Measurements from ENCODE around the gene ARHGAP27. TPM values are rescaled to one million over a fixed set of nuclear protein-coding genes. Genes with fewer than 3 reads are reported as not detected.

The ARHGAP27 gene
- total RNA-seq, 1 experiment from 2014 or later: 61.4 TPM

DNA sequence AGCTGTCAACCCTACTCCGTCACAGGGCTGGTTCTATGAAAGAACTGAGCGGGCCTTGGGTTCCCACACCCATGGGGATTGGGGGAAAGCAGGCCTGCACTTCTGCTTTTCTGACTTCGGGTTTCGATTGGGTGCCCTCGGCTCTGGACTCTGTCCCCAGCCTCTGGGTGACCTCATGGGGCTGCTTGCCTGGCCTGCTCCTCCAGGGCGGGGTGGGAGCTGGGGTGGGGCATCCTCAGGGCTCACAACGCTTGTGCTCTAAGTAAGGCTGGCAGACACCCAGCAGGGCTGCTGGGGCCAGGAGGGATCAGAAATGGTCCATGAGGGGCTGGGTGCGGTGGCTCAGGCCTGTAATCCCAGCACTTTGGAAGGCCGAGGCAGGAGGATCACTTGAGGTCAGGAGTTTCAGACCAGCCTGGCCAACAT is 19.2 kb downstream of the ARHGAP27 start:
- BruUV-seq (replicated peaks): no TSS peak
- no peaks in the 10 kb centered on the region for H3K27me3 ChIP-seq (ENCODE audit: insufficient read depth, low read depth)
- DNase-seq: no peak

DNA sequence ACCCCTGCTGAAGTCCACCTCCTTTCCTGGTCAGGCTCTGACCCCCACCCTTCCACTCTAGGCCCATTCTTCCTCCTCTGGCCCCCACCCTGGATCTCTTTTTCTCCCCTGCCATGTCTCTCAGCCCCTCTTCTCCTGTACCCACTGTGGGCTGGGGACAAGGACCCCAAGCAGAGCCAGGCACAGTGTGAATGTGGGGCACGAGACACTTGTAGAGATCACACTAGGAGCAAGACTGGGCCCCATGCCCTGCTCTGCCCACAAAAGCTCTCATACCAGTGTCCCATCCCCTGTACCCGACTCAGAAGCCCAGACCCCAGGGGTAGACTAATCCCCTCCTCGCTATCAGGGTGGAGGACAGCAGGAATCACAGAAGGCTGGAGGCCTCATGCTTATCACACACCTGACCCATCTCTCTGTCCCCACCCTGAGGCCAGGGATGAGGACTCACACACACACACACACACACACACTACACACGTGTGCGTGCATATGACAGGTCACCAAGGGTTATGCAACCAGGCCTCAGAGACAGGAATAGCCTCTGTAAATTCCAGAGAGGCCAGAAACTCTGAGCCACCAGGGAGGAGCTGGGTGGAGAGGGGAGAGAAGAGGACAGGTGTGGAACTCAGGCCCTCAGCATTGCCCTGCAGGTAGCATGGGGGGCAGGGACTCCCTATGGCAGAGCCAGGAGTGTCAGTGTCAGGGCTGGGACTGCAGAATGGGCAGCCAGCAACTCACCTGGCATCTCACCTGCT is 21.1 kb downstream of the ARHGAP27 start:
- POLR2A ChIA-PET (ENCODE audit: unreplicated experiment): no interaction called here
- no TSS peak for BruUV-seq (replicated peaks)
- Histone ChIP-seq H3K9me3 (ENCODE audit: insufficient read depth, low read depth) (no peaks in the 10 kb centered on the region), H3F3A (ENCODE audit: insufficient read depth, low read depth) (peaks cover 25% of the 10 kb centered on the region; the same call in 1 of the 2 replicates), H4K20me1 (ENCODE audit: insufficient read depth) (peaks cover 92% of the 10 kb centered on the region), H3K4me2 (no peak overlapping the region), H3K4me3 (no peak overlapping the region), H2AFZ (no peak overlapping the region), H3K4me1 (replicated peaks; ENCODE audit: insufficient read depth) (no peaks in the 10 kb centered on the region), H3K36me3 (ENCODE audit: low read depth) (0 out of 2 replicates have a peak, but pooled peaks cover 14% of the 10 kb centered on the region), H3K9me2 (ENCODE audit: insufficient read depth) (no peaks in the 10 kb centered on the region), H3K79me2 (ENCODE audit: low read depth) (peaks cover 91% of the 10 kb centered on the region), H3K27ac (no peak overlapping the region), H3K27me3 (ENCODE audit: insufficient read depth, low read depth) (no peaks in the 10 kb centered on the region)
- DNase-seq: no peak
- intact Hi-C loops (cut with micrococcal nuclease; ENCODE audit: unreplicated experiment): no loop called here
- CTCF ChIA-PET: no interaction called here
- TF ChIP-seq, protein P1, sequence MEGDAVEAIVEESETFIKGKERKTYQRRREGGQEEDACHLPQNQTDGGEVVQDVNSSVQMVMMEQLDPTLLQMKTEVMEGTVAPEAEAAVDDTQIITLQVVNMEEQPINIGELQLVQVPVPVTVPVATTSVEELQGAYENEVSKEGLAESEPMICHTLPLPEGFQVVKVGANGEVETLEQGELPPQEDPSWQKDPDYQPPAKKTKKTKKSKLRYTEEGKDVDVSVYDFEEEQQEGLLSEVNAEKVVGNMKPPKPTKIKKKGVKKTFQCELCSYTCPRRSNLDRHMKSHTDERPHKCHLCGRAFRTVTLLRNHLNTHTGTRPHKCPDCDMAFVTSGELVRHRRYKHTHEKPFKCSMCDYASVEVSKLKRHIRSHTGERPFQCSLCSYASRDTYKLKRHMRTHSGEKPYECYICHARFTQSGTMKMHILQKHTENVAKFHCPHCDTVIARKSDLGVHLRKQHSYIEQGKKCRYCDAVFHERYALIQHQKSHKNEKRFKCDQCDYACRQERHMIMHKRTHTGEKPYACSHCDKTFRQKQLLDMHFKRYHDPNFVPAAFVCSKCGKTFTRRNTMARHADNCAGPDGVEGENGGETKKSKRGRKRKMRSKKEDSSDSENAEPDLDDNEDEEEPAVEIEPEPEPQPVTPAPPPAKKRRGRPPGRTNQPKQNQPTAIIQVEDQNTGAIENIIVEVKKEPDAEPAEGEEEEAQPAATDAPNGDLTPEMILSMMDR (conservative IDR thresholded peaks at IDR 0.05): no peak
- TF ChIP-seq EZH2 (IDR thresholded peaks at IDR 0.05; ENCODE audit: low read depth): no peak

More for the DNA sequence above, 19.2 kb downstream of the ARHGAP27 start:
- H3K36me3 ChIP-seq (ENCODE audit: low read depth): 0 out of 2 replicates have a peak, but pooled peaks cover 6% of the 10 kb centered on the region
- ChIA-PET POLR2A (ENCODE audit: unreplicated experiment) (no interaction called here), CTCF (no interaction called here)
- H3K27ac ChIP-seq: no peak overlapping the region
- H3K4me3 ChIP-seq: no peak overlapping the region
- no peak overlapping the region for H3K4me2 ChIP-seq
- H3K9me3 ChIP-seq (ENCODE audit: insufficient read depth, low read depth): no peaks in the 10 kb centered on the region
- TF ChIP-seq, protein P1 (conservative IDR thresholded peaks at IDR 0.05): no peak
- no peak for TF ChIP-seq EZH2 (IDR thresholded peaks at IDR 0.05; ENCODE audit: low read depth)
- peaks cover 92% of the 10 kb centered on the region for H4K20me1 ChIP-seq (ENCODE audit: insufficient read depth)
- intact Hi-C loops (cut with micrococcal nuclease; ENCODE audit: unreplicated experiment): no loop called here
- peaks cover 96% of the 10 kb centered on the region for H3K79me2 ChIP-seq (ENCODE audit: low read depth)
- H3F3A ChIP-seq (ENCODE audit: insufficient read depth, low read depth): peaks cover 24% of the 10 kb centered on the region; the same call in 1 of the 2 replicates
- no peaks in the 10 kb centered on the region for H3K4me1 ChIP-seq (replicated peaks; ENCODE audit: insufficient read depth)
- no peaks in the 10 kb centered on the region for H3K9me2 ChIP-seq (ENCODE audit: insufficient read depth)
- H2AFZ ChIP-seq: no peak overlapping the region

DNA sequence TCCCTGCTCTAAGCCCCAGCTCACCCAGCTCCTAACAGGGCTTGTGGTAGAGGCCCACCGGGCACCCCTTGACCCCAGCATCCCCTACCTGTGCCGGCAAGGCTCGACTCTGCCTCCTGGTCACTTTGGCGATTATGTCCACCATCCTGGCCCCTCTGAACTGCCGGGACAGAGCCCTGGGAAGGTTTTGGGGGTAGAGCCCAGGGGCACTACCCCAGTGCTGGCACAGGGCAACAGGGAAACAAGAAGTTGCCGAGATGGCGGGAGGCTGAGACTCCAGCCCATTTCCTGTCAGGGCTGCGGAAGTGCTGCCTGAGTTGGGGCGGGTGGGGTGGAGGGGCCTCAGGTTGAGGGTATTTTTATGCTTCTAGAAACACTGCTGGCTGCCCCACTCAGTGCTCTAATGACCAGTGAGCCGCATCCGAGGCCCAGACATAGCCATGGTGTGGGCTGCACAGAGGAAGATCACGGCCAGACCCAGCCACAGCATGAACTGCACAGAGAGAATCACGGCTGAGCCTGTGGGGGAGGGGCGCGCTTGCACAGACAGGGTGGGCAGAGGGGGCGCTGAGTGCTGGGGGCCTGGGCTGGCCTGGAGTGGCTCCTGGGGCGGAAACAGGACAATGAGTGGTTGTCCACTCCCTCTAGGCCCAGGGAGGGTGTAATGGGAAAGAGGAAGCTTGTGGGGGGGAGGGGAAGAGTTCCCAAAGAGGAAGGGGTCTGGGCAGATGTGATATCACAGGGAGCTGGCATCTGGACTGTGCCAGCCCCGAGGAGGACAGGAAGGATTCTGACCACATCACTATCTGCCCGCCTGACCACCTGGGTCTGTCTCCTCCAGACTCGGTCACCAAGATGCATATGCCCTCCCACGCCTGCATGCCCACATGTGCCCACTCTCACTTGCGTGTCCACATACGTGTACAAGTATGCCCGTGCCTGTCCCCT is 22.3 kb downstream of the ARHGAP27 start:
- Histone ChIP-seq H3K9me2 (ENCODE audit: insufficient read depth) (no peaks in the 10 kb centered on the region), H3F3A (ENCODE audit: insufficient read depth, low read depth) (peaks cover 26% of the 10 kb centered on the region; the same call in 1 of the 2 replicates), H3K79me2 (ENCODE audit: low read depth) (peaks cover 80% of the 10 kb centered on the region), H3K4me2 (no peak overlapping the region), H3K9me3 (ENCODE audit: insufficient read depth, low read depth) (no peaks in the 10 kb centered on the region), H2AFZ (no peak overlapping the region), H3K27me3 (ENCODE audit: insufficient read depth, low read depth) (no peaks in the 10 kb centered on the region), H3K4me1 (replicated peaks; ENCODE audit: insufficient read depth) (no peaks in the 10 kb centered on the region), H3K27ac (no peak overlapping the region), H4K20me1 (ENCODE audit: insufficient read depth) (peaks cover 82% of the 10 kb centered on the region), H3K36me3 (ENCODE audit: low read depth) (peaks cover 22% of the 10 kb centered on the region), H3K4me3 (no peak overlapping the region)
- no TSS peak for BruUV-seq (replicated peaks)
- intact Hi-C loops (cut with micrococcal nuclease; ENCODE audit: unreplicated experiment): no loop called here
- TF ChIP-seq, protein P1 (conservative IDR thresholded peaks at IDR 0.05): no peak
- no peak for TF ChIP-seq EZH2 (IDR thresholded peaks at IDR 0.05; ENCODE audit: low read depth)
- ChIA-PET POLR2A (ENCODE audit: unreplicated experiment) (no interaction called here), CTCF (interaction anchor here (0.5 kb wide), 1 partner anchor 133 kb away, joined by 3 read pairs; no protein-coding TSS in a partner anchor)
- DNase-seq: no peak

Data from PC-9 (cell line).